Stimulated activated CD4-positive, alpha-beta T cell treated with anti-CD3 and anti-CD28 coated beads, Interleukin-15, amount 100 ng/mL, for 48 hours (primary cell): ENCODE data around the gene MKNK2.
"Not testable (repeated sequence)": the region's sequence is repeated elsewhere in the genome, so short reads cannot be mapped to it uniquely, and the experiment has no call there.

Source experiments
- DNase-seq, 2 donors: peaks; one replicate each; pipeline ENCODE4 v3.0.0-alpha.2; 2020; ENCODE audit warnings: low read depth in 2 of 2

Gene MKNK2

GRCh38 chr19:1992759-1993260, 58.2 kb downstream of the MKNK2 start:
- peak in 1 of 2 donors; percentile 15 for DNase-seq

- DNase-seq = no peak
These were observed 59.8 kb downstream of the MKNK2 start for GRCh38 chr19:1991018-1991913.

GRCh38 chr19:1990230-1991017, 60.6 kb downstream of the MKNK2 start:
- no peak for DNase-seq

GRCh38 chr19:1989513-1990229, 61.4 kb downstream of the MKNK2 start:
- no peak for DNase-seq

- not testable (repeated sequence) for DNase-seq
These were observed 62.6 kb downstream of the MKNK2 start for GRCh38 chr19:1988464-1988863.
